ENCODE results near the gene RHOA.
"Not testable (repeated sequence)": the region's sequence is repeated elsewhere in the genome, so short reads cannot be mapped to it uniquely, and the experiment has no call there.

The RHOA gene

GRCh38 chr3:49403891-49404290, 7.9 kb downstream of the RHOA start:
- no peak for DNase-seq (ENCODE audit: low read depth)
- H3K4me3 ChIP-seq (ENCODE audit: low read length): no peak overlapping the region
- no peak for TF ChIP-seq CTCF (conservative IDR thresholded peaks at IDR 0.05; ENCODE audit: low read length)

- no peak for DNase-seq (ENCODE audit: low read depth)
- TF ChIP-seq CTCF (conservative IDR thresholded peaks at IDR 0.05; ENCODE audit: low read length): no peak
- H3K4me3 ChIP-seq (ENCODE audit: low read length): no peak overlapping the region
Measured at GRCh38 chr3:49401766-49402165, 10.0 kb downstream of the RHOA start.

GRCh38 chr3:49399461-49399860, 12.3 kb downstream of the RHOA start:
- TF ChIP-seq CTCF (conservative IDR thresholded peaks at IDR 0.05; ENCODE audit: low read length): no peak
- DNase-seq (ENCODE audit: low read depth): no peak
- no peak overlapping the region for H3K4me3 ChIP-seq (ENCODE audit: low read length)

GRCh38 chr3:49397470-49397869, 14.3 kb downstream of the RHOA start:
- H3K4me3 ChIP-seq (ENCODE audit: low read length): no peak overlapping the region
- TF ChIP-seq CTCF (conservative IDR thresholded peaks at IDR 0.05; ENCODE audit: low read length): no peak
- DNase-seq (ENCODE audit: low read depth): no peak

GRCh38 chr3:49391310-49391709, 20.5 kb downstream of the RHOA start:
- H3K4me3 ChIP-seq (ENCODE audit: low read length); DNase-seq (ENCODE audit: low read depth): not testable (repeated sequence)

GRCh38 chr3:49389297-49389696, 22.5 kb downstream of the RHOA start:
- TF ChIP-seq CTCF (conservative IDR thresholded peaks at IDR 0.05; ENCODE audit: low read length): no peak
- H3K4me3 ChIP-seq (ENCODE audit: low read length): no peak overlapping the region
- DNase-seq (ENCODE audit: low read depth): no peak

- no peak overlapping the region for H3K4me3 ChIP-seq (ENCODE audit: low read length)
- TF ChIP-seq CTCF (conservative IDR thresholded peaks at IDR 0.05; ENCODE audit: low read length): no peak
- peak; percentile 64 for DNase-seq (ENCODE audit: low read depth)
Measured at GRCh38 chr3:49388289-49388820, 23.4 kb downstream of the RHOA start.

- no peak overlapping the region for H3K4me3 ChIP-seq (ENCODE audit: low read length)
- DNase-seq (ENCODE audit: low read depth): peak; percentile 15
- TF ChIP-seq CTCF (conservative IDR thresholded peaks at IDR 0.05; ENCODE audit: low read length): no peak
Measured at GRCh38 chr3:49387721-49388120, 24.1 kb downstream of the RHOA start.

Measured in AG10803 (cell line).